C4-2B (cell line): ENCODE results near the gene CTNNBL1.

Experiments
- H3K27ac ChIP-seq: fragments of 450-650 bp; 2 replicates; pipeline ENCODE4 v1.5.1; 2017
- CTCF ChIP-seq: fragments of 450-650 bp; conservative IDR thresholded peaks from 2 replicates; pipeline ENCODE4 v1.5.1; 2017; ENCODE audit warnings: mild to moderate bottlenecking
- ZFX ChIP-seq: fragments of 450-650 bp; IDR thresholded peaks from 2 replicates; pipeline ENCODE4 v1.6.1; 2017

The CTNNBL1 gene

GRCh38 chr20:37856932-37857660 lies 163.3 kb downstream of the CTNNBL1 start:
- no peak overlapping the region for H3K27ac ChIP-seq
- no peak for TF ChIP-seq ZFX
- TF ChIP-seq CTCF: no peak

GRCh38 chr20:37859406-37860171 lies 165.8 kb downstream of the CTNNBL1 start:
- no peak overlapping the region for H3K27ac ChIP-seq
- no peak for TF ChIP-seq ZFX
- no peak for TF ChIP-seq CTCF

- H3K27ac ChIP-seq: no peak overlapping the region
These were observed 169.5 kb downstream of the CTNNBL1 start for GRCh38 chr20:37863289-37863688.

GRCh38 chr20:37864298-37864697 lies 170.5 kb downstream of the CTNNBL1 start:
- H3K27ac ChIP-seq: no peak overlapping the region
- TF ChIP-seq CTCF: no peak
- no peak for TF ChIP-seq ZFX

More at GRCh38 chr20:37863289-37863688, 169.5 kb downstream of the CTNNBL1 start:
- TF ChIP-seq ZFX (no peak), CTCF (no peak)

DNA sequence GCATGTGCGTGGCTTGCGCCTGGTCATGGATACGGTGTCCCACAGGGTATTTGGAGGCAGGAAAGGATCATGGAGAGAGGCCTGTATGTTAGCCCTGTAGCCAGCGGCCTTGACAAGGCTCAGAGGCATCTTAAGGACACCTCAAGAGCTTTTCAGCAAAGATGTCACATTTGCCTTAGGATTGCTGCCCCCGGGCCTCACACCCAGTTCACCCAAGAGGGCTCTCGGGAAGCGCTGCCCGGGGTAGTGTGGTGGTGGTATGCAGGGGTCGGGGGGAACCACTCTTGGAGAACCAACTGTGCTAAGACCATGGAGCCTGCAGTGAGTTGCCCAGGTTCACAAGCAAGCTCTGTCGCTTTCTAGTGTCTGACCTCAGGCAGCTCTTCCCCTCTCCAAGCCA lies 172.2 kb downstream of the CTNNBL1 start:
- TF ChIP-seq ZFX (no peak), CTCF (no peak)
- H3K27ac ChIP-seq: no peak overlapping the region

DNA sequence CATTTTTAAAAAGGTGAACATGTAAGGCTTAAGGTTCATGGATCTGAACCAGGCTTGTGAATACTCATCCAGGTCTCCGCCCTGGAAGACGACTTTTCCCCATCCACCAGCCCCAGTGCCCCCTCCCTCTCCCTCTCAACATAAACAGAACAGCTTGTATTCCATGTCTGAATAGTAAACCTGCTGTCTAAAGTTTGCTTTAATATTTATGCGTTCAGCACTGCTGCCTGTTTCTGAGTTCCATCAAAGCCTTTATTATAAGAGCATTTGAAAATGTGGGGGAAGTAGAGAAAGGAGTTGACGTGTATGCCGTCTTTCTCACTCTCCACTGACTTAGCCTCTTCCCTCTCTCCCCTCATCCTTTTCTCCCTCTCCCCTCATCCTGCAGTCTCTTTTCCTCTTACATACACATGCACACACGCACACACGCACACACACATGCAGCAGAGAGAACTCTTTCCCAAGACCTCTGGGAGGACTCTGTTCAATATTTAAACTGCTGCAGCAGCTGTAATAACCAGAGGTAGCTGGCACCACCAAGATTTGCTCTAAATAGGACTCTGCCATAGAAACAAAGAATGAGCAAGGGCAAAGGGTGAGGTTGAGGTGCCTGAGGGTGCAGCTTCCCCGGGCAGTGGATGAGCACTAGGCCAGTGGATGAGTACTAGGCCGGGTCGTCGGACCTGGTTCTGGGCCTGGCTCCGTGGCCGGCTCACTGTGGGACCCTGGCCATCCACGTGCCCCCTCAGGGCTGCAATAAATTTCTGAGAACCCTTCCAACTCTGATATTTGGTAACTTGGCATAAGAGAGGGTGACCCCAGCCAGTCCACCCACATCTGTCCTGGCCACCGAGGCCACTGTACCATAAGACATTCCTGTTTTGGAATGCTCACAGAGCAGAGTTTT lies 173.7 kb downstream of the CTNNBL1 start:
- no peak for TF ChIP-seq CTCF
- TF ChIP-seq ZFX: no peak
- no peak overlapping the region for H3K27ac ChIP-seq
